Thoracic aorta (tissue), 2 donors: Measurements from ENCODE around the gene AHNAK. TPM values are rescaled to one million over a fixed set of nuclear protein-coding genes. Genes with fewer than 3 reads are reported as not detected.

Source experiments
- ATAC-seq: fragments of 150-250 bp; one replicate; pipeline ENCODE4 v1.8.0; 2017; ENCODE audit warnings: low read depth; ENCODE audit not compliant: insufficient number of reproducible peaks, low FRiP score
- DNase-seq: peaks from one replicate; pipeline ENCODE4 v3.0.0-alpha.2; 2020; ENCODE audit warnings: low spot score
- H3K27ac ChIP-seq, 2 donors: fragments of 200-600 bp; sonication (generic); 1 replicate in 1 of 2; 2 replicates in 1 of 2; pipeline ENCODE4 v1.5.1; 2016; ENCODE audit warnings: mild to moderate bottlenecking in 2 of 2, moderate library complexity in 2 of 2
- H3K27me3 ChIP-seq: fragments of 200-600 bp; sonication (generic); replicated peaks from 2 replicates; pipeline ENCODE4 v1.6.0; 2016; ENCODE audit warnings: mild to moderate bottlenecking; ENCODE audit not compliant: insufficient read depth
- H3K36me3 ChIP-seq: fragments of 200-600 bp; sonication (generic); one replicate; pipeline ENCODE4 v1.5.1; 2016
- H3K4me1 ChIP-seq, 2 donors: fragments of 200-600 bp; sonication (generic); 1 replicate in 1 of 2; 2 replicates in 1 of 2; pipeline versions ENCODE4 v1.5.1 to v1.6.0; 2016; ENCODE audit warnings: low read depth in 2 of 2, mild to moderate bottlenecking in 1 of 2; ENCODE audit not compliant: control insufficient read depth in 1 of 2
- H3K4me3 ChIP-seq: fragments of 200-600 bp; sonication (generic); 2 replicates; pipeline ENCODE4 v1.5.1; 2016; ENCODE audit warnings: mild to moderate bottlenecking
- H3K9me3 ChIP-seq: fragments of 200-600 bp; sonication (generic); 2 replicates; pipeline ENCODE4 v1.5.1; 2016
- total RNA-seq, 2 donors: library from RNA; depleted of rRNA; stranded (reverse); fragments of >200 nt; gene quantifications; one replicate each; pipeline versions ENCODE4 v1.1.0 to v1.2.3, GENCODE V29; 2016
- TF ChIP-seq, protein P1 (sequence below): fragments of 200-600 bp; sonication (generic); IDR thresholded peaks from one replicate; pipeline ENCODE4 v1.5.1; 2019; ENCODE audit warnings: antibody characterized with exemption

Gene AHNAK
- total RNA-seq, 2 donors from 2014 or later = 1,009 to 1,046 TPM

DNA sequence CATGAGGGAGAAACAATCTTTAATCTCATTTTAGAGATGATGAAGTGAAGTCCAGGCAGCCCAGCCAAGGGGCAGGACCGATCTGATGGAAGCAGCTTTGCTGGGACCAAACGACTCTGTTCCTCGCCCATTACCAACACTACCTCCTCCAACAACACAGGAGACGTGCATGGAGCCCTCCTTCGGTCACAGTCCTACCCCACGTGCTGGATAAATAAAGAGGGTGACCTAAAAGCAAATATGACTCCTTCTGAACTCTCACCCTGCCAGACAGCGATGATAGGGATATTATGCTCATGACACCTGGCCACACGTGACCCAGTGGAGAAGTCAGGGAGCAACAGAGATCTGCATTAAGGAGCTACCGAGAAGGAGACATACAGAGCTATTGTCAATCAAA is 101.8 kb downstream of the AHNAK start:
- ATAC-seq (no peak), DNase-seq (no peak)
- no peaks in the 10 kb centered on the region for H3K27me3 ChIP-seq
- peak overlapping the region; percentile 92 to 93 for H3K27ac ChIP-seq
- H3K4me3 ChIP-seq = peak overlapping the region; percentile 76
- TF ChIP-seq, protein P1, sequence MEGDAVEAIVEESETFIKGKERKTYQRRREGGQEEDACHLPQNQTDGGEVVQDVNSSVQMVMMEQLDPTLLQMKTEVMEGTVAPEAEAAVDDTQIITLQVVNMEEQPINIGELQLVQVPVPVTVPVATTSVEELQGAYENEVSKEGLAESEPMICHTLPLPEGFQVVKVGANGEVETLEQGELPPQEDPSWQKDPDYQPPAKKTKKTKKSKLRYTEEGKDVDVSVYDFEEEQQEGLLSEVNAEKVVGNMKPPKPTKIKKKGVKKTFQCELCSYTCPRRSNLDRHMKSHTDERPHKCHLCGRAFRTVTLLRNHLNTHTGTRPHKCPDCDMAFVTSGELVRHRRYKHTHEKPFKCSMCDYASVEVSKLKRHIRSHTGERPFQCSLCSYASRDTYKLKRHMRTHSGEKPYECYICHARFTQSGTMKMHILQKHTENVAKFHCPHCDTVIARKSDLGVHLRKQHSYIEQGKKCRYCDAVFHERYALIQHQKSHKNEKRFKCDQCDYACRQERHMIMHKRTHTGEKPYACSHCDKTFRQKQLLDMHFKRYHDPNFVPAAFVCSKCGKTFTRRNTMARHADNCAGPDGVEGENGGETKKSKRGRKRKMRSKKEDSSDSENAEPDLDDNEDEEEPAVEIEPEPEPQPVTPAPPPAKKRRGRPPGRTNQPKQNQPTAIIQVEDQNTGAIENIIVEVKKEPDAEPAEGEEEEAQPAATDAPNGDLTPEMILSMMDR = no peak
- H3K4me1 ChIP-seq = peaks cover 24 to 46% of the 10 kb centered on the region in 2 donors
- no peaks in the 10 kb centered on the region for H3K9me3 ChIP-seq
- H3K36me3 ChIP-seq = no peaks in the 10 kb centered on the region

DNA sequence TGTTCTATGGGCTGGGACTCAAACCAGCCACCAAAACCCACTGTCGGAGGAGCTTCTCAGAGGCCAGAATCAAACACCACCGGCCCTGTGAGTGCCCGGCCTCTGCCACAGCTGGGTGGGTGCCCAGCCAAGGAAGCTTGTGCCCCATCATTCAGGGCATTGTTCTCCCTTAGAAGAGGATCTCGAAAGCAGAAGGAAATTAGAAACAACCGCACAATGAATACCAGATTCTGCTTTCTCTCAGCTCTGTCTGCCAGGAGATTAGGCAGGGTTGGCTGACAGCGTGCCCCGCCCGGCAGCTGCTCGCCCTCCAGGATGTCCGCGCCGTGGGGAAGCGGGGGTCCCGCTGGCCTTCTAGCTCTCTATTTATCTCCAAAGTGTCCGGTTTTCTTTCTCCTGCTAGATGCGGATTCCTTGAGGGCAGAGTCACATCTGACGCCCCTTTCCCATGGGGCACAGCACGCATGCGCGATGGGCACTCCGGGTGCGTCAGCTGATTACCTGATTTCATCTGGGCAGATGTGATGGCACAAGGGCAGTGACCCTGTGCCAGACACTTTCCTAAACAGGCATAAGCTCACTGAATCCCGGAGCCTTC is 102.3 kb downstream of the AHNAK start:
- H3K4me1 ChIP-seq = peaks cover 26 to 49% of the 10 kb centered on the region in 2 donors
- peak overlapping the region; percentile 92 to 93 for H3K27ac ChIP-seq
- H3K9me3 ChIP-seq = no peaks in the 10 kb centered on the region
- no peaks in the 10 kb centered on the region for H3K27me3 ChIP-seq
- peak; percentile 42 for DNase-seq
- no peaks in the 10 kb centered on the region for H3K36me3 ChIP-seq
- peak overlapping the region; percentile 76 for H3K4me3 ChIP-seq
- TF ChIP-seq, protein P1 = no peak
- peak; percentile 56 for ATAC-seq

DNA sequence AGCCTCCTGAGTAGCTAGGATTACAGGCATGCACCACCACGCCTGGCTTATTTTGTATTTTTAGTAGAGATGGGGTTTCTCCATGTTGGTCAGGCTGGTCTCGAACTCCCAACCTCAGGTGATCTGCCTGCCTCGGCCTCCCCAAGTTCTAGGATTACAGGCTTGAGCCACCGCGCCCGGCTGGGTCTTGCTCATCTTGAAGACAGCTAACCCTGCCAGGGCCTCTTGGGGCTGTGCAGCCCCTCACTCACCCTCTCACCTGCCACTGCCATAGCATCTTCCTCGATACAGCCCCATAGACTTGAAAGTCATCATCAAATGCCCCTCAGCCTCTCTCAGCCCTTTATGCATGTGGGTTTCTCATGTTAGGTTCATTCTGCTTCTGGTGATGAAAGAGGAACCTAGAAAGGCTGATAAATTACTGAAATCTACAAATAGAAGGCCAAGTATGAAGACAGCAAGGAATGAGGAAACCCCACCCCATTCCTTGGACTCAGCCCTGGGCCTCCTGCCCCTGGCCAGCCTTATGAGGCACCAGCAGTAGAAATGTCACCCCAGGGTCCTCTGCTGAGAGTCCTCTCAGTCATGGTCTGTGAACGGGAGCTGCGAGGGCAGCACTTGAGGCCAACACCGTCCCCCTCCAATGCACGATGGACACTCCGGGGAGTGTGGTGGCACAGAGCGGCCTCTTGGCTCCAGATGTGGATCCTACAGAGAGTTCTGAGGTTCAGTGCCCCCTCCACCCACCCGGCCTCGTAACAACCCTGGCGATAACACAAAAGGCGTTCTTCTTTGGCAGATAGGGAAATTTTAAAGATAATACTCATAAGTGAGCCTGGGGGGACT is 103.0 kb downstream of the AHNAK start:
- Histone ChIP-seq H3K4me1 (peaks cover 26 to 49% of the 10 kb centered on the region in 2 donors), H3K27me3 (no peaks in the 10 kb centered on the region), H3K4me3 (peak overlapping the region; percentile 76), H3K27ac (peak overlapping the region; percentile 92 to 93), H3K9me3 (no peaks in the 10 kb centered on the region), H3K36me3 (no peaks in the 10 kb centered on the region)
- DNase-seq = no peak
- TF ChIP-seq, protein P1 = no peak
- ATAC-seq = no peak

DNA sequence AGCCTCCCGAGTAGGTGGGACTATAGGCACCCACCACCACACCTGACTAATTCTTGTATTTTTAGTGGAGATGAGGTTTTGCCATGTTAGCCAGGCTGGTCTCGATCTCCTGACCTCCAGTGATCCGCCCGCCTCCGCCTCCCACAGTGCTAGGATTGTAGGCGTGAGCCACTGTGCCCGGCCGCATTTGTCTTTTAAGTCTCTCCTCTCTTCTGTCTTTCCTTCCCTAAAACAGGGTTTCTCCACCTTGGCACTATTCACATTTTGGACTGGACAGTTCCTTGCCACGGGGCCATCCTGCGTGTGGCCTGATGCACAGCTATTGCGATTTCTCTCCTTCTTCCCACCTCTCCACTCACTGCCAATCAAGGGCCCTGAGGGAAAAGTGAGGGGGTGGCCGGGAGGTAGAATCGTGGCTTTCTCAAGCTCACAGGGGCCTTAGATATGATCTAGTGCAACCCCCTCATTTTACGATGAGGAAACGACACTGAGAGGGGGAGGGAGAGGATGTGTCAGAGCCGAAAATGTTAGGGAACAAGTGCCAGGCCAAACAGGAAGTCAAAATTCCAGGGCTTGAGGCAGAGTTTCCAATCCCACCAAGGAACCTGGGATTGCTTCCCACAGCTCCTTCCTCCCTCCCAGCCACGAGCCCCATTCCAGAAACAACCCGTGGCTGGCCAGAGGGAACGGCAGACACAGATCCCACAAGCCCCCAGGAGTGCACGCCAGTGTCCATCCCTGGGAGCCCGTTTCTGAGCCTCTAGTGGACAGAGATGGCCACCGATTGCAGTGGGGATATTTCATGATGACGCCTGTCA is 106.6 kb downstream of the AHNAK start:
- Histone ChIP-seq H3K4me1 (peaks cover 21 to 40% of the 10 kb centered on the region in 2 donors), H3K27me3 (no peaks in the 10 kb centered on the region), H3K36me3 (no peaks in the 10 kb centered on the region), H3K4me3 (peak overlapping the region; percentile 53), H3K9me3 (no peaks in the 10 kb centered on the region), H3K27ac (peak overlapping the region; percentile 78 to 82)
- peak; percentile 35 for DNase-seq
- ATAC-seq = peak; percentile 51
- TF ChIP-seq, protein P1 = no peak

DNA sequence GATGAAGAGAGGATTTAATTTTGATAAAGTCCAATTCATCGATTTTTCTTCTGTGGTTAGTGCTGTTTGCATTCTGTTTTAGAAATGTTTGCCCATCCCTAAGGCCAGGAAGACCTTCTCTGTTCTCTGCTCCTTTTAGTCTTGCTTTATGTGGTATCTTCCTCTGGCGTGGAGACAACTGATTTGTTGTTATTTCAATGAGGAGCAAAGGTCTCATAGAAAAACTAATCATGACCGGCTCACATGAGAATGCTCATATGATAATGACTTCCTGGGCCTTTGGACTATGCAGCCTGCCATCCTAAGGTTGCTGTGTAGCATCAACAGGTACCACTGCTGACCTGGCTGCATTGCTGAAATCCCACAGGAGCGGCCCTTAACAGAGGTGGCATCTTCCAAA is 108.0 kb downstream of the AHNAK start:
- DNase-seq (no peak), ATAC-seq (no peak)
- Histone ChIP-seq H3K27me3 (no peaks in the 10 kb centered on the region), H3K9me3 (no peaks in the 10 kb centered on the region), H3K27ac (no peak overlapping the region), H3K4me3 (no peak overlapping the region), H3K4me1 (peaks cover 19 to 39% of the 10 kb centered on the region in 2 donors), H3K36me3 (no peaks in the 10 kb centered on the region)
- TF ChIP-seq, protein P1 = no peak
